Measurements from ENCODE around the gene SDF4. TPM values are rescaled to one million over a fixed set of nuclear protein-coding genes. Genes with fewer than 3 reads are reported as not detected.

The SDF4 gene
- total RNA-seq, 1 donor from 2014 or later, result 54.2 TPM

DNA sequence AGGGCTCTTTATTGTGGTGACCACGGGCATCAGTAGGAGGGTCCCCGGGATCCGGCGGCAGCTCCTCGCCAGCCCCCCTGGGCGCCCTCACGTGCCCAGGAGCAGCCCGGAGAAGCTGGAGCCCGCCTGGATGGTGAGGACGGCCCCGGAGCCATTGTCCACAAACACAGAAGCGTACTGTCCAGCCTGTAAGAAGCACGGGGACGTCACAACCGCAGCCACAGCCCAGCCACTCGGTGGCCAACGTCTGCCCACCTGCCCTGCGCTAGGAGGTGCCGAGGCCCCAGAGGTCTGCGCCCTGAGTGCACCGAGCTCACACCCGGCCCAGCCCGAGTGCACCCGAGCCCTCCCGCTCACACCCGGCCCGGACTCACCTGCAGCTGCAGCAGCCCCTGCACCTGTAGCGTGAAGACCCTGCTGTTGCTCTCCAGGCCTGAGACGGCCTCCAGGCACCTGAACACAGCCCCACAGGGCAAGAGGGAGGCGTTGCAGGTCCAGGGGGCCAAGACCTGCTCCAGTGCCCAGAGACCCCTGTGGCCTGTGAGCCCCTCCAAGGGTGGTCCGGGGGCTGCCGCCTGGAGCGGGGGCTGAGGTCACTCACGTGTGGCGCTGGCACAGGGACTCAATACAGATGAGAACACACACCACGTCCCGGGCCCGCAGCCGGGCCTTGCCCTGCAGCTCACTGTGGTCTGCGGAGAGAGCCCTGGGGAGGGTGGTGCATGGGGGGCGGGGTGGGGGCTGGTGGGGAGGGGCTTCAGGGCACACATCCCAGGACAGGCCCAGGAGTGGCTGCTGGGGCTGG is 10.9 kb upstream of the SDF4 start:
- DNase-seq (ENCODE audit: low spot score), result no peak

DNA sequence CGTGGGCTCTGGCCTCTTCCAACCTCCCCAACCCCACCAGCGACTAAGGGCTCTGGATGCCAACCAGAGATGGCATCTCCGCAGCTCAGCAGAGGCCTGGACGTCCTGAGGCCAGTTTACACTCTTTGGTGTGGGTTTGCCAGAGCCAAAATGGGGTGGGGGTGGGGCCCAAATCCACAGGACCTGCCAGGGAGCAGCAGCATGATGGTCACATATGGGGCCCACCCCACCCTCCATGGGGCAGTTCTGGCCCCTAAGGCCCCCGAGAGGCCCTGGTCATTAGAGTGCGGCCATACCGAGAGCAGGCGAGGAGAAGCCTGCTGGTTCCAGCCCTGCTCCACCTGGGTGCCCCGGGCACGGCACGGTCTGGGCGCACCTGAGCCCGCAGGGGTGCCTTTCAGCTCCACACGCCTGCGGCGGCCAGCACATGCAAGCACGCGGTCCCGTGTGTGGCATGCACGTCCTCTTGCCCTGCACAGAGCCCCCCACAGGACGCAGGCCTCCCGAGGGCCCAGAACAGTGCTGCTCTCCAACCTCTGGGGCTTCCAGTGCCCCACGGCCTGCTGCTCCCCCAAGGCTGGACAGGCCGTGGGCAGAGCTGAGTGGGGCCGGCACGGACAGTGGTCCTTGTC is 9.9 kb upstream of the SDF4 start:
- no peak for DNase-seq (ENCODE audit: low spot score)

DNA sequence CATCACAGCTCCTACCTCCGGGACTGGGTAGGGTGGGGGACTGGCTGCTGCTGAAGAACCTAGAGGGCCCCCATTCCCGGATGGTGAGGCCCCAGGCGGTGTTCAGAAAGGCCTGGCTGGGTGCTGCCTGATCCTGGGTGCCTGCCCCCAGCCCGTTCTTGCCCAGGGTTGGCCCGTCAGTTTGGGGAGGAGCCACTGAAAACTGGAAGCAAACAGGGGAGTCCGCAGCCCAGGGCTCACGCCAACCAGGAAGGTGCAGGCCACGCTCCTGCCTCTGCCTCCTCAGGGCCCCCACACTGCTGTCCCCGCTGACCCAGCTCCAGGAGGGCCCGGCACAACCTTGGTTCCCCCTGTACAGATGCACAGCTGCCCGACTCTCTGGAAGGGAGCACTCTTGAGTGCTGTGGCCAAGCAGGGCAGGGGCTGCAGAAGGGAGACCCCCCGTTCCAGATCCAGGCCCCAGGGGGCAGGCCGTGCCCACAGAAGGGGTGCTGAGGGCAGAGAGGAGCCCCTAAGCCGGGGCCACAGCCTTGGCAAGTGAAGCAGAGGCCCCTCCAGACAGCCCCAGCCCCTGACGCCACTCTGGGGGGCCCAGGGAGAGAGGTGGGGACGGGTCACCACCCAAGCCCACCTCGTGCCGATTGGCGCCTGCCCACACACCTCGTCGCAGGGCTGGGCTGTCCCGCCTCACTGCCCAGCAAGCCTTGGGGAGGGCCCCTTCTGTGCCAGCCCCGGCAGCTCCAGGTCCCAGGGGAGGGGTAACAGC is 9.2 kb upstream of the SDF4 start:
- no peak for DNase-seq (ENCODE audit: low spot score)

DNA sequence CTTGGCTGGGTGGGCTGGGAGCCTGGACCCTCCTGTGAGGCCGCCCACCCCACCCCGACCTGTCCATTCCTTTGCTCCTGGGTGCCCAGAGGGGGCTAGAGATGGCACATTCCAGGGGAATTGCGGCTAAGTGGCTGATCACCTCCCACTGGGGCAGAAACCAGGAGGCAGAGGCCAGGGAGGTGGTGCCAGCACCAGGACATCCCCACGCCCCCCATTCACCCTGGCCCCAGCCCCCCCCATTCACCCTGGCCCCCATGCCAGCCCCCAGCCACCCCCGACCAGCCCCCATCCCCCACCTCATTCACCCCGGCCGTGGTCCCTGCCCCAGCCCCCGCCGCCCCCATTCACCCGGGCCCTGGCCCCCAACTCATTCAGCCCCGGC is 8.5 kb upstream of the SDF4 start:
- no peak for DNase-seq (ENCODE audit: low spot score)

DNA sequence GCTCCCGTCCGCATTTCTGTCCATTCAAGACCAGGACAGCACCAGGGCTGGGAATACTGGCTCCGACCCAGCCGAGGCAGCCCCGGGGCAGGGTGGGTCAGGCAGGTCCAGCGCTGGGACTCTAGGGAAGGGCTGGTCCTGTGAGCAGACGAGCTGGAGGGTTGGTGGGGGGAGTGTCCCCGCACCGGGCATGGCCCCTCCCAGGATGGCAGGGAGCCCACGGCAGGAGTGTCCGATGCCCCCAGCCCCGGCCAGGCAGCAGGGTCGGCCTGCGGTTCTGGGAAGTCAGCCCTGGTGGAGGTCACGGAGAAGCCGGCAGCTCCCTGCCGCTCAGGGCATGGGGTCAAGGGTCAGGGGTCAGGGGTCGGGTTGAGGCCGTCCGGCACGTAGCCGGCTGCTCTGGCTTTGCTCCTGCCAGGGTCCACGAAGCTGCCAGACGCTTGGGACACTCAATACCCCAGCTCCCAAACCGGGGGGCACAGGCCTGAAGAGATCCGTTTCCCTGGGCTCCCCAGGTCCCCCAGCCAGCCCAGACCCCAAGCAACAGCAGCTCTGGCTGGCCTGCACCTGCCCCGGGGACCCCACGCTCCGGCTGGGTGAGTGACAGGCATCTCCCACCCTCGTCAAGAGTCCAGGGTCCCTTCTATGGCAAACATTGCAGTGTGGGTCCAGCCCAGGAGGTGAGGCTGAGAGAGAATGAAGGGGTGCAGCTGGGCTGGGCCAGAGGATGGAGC is 8.0 kb upstream of the SDF4 start:
- no peak for DNase-seq (ENCODE audit: low spot score)

DNA sequence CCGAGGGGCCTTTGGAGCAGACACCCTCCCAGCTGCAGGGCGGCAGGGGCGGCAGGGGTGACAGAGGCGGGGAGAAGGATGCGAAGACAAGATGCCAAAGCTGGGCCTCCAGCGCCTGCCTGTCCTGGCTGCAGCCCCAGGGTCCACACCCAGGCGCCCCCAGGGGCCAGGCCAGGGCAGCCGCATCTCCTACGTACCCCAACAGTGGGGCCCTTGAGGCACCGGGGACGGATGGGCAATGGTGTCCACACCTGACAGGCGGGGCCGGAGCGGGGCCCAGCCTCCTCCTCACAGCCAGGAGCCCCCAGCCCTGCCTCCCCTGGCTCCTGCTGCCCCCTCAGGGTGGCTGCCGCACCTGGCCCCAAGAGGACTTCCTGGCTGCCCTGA is 7.4 kb upstream of the SDF4 start:
- no peak for DNase-seq (ENCODE audit: low spot score)

DNA sequence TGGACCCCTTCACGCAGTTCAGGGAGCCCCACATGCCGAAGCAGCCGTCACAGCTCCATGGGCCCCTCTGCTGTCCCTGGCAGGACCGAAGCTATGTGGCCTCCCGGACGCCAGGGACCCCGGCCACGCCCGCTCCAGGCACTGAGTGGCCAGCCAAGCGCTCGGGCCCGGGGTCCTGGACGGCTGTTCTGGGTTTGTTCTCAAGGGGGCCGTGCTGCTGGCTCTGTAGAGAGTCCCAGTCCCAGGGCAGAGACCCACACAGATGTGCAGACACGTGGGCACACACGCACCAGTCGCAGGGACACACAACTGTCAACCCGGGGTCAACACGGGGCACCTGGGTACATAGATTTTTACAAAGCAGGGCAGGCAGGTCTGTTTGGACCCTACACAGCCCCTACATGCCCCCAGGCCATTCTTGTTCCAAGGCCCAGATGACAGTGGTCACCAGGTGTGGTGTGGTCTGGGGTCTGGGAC is 6.9 kb upstream of the SDF4 start:
- DNase-seq (ENCODE audit: low spot score), result no peak

DNA sequence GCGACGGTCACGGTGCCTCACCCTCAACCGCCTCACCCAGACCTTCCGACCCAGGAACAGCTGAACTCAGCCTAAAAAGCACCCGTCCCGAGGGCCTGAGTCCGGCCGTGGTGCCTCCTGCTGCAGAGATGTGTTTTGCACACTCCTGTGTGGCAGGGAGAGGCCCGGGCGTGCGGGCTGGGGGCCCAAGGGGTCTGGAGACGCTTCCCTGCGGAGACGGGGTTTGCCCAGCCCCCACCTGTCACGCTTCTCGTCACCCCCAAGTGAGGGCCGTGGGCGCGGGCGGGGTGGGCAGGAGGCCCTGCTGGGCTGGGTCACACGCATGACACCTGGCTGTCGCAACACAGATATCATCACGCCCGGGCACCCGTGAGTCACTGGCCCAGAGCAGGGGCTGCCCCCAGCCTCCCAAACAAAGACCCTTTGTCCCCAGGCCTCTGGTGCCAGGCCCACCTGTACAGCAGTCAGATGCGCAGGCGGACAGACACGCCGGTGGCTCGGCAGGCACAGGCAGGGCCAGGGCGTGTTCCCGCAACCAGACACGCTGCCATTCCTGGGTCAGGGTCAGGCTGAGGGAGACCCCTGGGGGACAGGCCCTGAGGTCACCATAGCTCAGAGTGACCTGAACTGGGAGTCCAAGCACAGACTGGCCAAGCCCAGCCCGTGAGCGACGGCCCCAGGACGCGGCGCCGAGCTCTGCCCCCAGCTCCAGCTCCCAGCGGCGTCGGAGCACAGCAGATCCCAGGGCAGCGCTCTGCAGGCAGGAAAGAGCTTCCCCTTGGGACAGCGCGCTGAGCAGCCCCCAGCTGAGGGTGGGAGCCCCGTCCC is 6.3 kb upstream of the SDF4 start:
- no peak for DNase-seq (ENCODE audit: low spot score)

DNA sequence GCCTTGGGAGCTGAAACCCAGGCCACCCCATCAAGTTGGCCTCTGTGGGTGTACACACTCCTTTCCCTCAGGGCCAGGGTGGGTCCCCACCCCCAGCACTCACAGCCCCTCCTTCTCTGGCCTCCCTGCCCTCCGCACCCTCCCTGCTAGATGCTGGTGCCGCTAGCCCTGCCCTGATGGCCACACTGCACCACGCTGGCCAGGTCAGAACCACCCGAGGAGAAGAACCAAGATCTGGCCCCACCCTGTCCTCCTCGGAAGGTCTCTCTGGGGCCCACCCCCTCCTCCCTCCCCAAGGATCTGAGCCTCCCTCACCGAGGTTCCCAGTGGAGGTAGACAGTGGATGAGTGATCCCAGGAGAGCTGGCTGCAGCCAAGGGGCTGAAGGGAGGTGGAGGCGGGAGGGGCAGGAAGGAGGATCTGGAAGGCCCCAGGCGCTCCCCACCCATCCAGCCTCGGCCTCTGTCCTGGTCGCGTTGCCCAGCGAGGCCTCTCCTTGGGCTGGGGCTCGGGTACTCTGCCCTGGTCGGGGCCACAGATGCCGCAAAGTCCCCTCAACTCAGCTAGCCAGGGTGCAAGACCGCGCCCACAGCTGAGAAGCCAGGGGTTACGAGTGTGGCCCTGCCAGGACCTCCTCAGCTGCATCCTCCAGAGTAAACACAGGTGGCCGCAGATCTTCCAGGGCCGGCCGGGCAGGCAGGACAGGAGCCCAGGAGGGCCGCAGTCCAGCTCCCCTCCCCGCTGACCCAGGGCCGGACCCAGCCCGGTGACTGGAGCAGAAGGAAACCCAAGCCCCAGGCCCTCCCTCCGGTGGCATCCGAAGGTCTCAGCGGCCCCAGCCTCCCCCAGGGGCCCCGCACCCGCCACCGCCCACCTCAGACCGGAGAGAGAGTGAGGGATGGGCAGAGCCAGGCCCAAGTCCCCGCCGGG is 5.4 kb upstream of the SDF4 start:
- DNase-seq (ENCODE audit: low spot score), result peak; percentile 28

DNA sequence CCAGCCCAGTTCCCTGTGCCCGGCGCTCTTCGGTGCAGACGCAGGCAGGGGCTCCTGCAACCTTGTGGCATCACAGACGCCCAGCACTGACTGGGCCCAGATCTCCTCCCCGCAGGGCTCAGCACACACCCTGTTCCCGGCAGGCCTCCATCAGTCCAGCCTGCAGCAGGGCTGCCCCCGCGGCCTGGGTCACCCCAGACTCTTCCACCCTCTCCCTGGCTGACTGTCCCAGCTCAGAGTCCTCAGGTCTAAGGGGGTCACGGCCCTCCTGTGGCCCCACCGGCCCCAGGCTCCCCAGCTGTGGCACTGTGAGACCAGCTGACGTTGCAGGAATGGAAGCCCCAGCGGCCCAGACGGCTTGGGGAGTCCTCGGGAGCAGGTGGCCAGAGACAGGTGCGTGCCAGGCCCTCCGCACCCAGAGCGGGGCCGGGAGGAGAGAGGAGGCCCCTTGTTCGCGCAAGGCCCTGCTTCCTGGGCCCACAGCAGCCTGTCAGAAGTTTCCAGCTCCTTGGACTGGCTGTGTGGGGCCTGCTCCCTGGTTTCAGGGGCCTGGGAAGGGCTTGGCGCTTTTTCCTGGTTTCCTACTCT is 4.5 kb upstream of the SDF4 start:
- DNase-seq (ENCODE audit: low spot score), result no peak

DNA sequence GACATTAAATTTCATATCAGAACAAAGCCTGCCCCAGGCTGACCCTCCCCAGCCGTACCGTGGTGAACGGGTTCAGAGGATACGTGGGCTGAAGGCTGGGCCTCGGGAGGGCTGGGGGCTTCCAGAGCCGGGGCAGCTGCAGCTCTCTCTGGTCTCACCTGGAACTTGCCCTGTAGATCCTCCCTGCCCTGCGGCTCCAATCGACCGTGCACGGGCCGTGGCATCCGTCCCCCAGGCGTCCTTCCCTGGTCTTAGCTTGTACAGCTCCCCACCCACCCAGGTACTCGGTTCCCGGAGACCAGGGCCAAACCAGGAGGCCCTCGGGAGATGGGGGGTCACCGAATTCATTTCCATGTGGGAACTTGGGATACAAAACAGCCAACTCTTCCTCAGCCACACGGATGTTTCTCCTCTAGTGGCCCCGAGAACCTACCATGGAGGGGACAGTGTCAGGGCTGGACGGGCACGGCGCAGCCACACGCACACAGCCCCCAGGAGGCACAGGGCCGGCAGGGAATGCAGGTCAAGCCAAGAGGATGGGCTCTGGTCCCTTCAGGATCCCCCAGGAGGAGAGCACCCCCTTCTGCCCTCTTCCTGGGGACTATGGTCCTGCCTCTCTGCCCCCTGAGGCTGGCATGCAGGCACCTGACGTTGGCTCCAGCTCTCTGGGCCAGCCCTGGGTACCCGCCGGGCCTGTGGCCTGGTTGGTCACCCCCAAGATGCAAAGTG is 3.4 kb upstream of the SDF4 start:
- DNase-seq (ENCODE audit: low spot score), result no peak

DNA sequence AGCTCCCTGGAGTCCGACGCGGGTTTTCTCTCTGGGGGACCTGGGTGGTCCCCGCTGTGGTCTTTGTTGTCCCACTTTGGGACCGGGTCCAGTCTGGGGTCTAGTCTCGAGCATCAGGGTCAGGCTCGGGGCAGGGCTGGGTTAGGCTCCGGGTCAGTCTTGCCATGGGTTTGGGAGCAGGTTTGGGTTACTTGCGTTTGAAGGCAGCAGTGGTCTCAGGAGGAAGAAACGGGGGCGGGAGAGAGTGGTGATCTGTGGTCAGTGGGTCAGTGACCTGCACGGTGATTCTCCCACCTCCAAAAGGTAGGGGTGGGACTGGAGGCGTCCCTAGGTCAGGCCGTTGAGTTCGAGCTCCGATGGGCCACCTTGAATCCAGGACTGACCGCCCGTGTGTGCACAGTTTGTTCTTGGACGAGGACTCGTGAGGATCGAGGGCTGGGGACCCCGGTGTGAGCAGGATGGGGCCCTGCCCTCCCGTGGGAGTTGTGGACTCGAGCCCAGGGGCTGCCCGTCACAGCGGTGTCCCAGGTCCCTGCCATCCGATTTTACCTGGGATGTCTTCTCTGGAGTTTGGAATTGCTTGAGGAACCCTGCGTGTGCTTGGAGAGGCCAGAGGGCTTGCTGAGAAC is 2.5 kb upstream of the SDF4 start:
- no peak for DNase-seq (ENCODE audit: low spot score)

DNA sequence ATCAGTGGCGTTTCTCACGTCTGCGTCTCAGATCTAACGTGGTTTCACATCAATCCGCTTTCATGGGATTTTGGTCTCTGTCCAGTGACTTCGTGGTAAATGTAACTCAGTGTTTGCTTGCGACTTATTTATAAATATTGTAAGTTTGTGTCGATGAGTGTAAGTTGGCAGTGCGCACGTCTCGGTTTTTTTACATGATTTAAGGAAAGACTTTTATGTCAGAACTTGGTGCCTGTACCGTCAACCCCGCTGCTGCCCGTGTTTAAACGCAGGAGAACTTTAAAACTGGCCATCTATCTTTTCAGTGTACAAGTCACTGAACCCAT is 1.7 kb upstream of the SDF4 start:
- no peak for DNase-seq (ENCODE audit: low spot score)

DNA sequence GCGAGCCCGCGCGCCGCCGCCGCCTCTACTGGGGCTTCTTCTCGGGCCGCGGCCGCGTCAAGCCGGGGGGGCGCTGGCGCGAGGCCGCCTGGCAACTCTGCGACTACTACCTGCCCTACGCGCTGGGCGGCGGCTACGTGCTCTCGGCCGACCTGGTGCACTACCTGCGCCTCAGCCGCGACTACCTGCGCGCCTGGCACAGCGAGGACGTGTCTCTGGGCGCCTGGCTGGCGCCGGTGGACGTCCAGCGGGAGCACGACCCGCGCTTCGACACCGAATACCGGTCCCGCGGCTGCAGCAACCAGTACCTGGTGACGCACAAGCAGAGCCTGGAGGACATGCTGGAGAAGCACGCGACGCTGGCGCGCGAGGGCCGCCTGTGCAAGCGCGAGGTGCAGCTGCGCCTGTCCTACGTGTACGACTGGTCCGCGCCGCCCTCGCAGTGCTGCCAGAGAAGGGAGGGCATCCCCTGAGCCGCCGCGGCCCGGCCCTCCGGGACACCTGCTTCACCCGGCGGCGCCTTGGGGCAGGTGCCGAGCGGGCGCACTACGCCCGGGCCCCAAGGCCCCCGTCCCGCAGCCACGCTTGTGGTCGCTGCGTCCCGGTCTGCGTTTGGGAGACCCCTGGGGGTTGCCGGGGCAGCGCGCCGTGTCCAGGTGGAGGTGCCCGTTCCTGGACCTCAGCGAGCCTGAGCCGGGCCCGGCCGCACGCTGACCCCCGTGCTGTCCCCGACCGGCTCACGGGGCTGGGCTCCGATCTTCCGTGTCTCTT is 1.2 kb upstream of the SDF4 start:
- DNase-seq (ENCODE audit: low spot score), result no peak

DNA sequence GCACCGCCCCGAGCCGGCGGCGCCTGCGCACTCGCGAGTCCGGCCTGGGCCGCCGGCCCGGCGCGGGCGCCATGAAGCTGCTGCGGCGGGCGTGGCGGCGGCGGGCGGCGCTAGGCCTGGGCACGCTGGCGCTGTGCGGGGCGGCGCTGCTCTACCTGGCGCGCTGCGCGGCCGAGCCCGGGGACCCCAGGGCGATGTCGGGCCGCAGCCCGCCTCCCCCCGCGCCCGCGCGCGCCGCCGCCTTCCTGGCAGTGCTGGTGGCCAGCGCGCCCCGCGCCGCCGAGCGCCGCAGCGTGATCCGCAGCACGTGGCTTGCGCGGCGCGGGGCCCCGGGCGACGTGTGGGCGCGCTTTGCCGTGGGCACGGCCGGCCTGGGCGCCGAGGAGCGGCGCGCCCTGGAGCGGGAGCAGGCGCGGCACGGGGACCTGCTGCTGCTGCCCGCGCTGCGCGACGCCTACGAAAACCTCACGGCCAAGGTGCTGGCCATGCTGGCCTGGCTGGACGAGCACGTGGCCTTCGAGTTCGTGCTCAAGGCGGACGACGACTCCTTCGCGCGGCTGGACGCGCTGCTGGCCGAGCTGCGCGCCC is 501 bp upstream of the SDF4 start, which contains the start of gene B3GALT6:
Gene B3GALT6, plus strand, starts transcription at position 30 of the 588 bp plus-strand sequence. Its CDS starts 42 bp downstream, at position 72.
- no peak for DNase-seq (ENCODE audit: low spot score)

DNA sequence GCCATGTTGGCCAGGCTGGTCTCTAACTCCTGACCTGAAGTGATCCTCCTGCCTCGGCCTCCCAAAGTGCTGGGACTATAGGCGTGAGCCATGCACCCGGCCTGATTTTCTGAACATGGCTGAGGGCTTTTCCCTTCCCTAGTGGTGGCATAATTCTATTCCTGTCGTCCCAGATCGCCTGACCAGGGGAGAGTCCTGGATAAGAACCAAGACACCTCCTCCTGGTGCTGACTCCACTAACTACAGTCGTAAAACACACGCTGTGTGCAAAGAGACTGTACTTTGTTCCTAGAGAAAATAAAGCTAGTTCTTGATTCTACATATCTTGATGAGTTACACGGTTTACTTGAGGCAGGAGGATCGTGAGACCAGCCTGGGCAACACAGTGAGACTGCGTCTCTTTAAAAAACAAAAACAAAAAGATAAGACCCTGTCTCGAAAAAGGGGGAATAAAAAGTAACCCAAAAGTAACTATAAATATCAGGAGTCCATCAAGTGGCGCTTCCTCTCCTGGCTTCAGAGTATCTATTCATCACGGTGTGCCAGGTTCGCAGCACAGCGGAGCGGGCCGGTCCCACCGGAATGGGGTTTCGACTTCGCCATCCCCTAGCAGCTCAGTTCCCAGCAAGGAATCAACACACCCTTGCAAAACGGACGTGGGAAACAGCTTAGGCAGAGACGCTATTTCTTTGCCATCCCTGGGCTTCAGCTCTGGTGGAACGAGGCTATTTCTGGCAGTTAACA is 973 bp downstream of the SDF4 start:
- DNase-seq (ENCODE audit: low spot score), result no peak
